SK-N-SH (cell line): ENCODE results near the gene TRIM10. TPM values are rescaled to one million over a fixed set of nuclear protein-coding genes. Genes with fewer than 3 reads are reported as not detected.
"Not testable (repeated sequence)": the region's sequence is repeated elsewhere in the genome, so short reads cannot be mapped to it uniquely, and the experiment has no call there.

ENCODE experiments used
- CTCF ChIA-PET: fragments of 300-600, 350-600 bp; formaldehyde crosslinking; extraction: SDS; loops from one replicate; lab custom pipeline; 2021; lab: Yijun Ruan, JAX
- POLR2A ChIA-PET: fragments of 350-600 bp; sonication (Branson Sonifier 250); formaldehyde crosslinking; extraction: SDS; loops from one replicate; lab custom pipeline; 2020; ENCODE audit warnings: antibody characterized with exemption, inconsistent platforms; lab: Yijun Ruan, JAX
- DNase-seq: peaks from one replicate; pipeline ENCODE4 v3.0.0; 2012
- H2AFZ ChIP-seq: fragments of 200-600 bp; sonication (generic); 2 replicates; pipeline ENCODE4 v1.8.1; 2016; ENCODE audit warnings: antibody characterized with exemption, mild to moderate bottlenecking, low read depth
- H3F3A ChIP-seq: fragments of 200-600 bp; sonication (generic); replicated peaks from 2 replicates; pipeline ENCODE3; 2016; ENCODE audit warnings: antibody characterized with exemption, mild to moderate bottlenecking; ENCODE audit not compliant: insufficient read depth
- H3K27ac ChIP-seq, 2 experiments: fragments of 200-500 bp in 1 of 2; fragments of 200-600 bp in 1 of 2; sonication (Bioruptor generic) in 1 of 2; sonication (generic), shearing (Covaris generic) in 1 of 2; 2 replicates each; pipeline versions ENCODE4 v1.5.1 to v1.6.1; 2014 to 2016; ENCODE audit warnings: low read depth in 2 of 2, inconsistent platforms in 1 of 2, low read length in 1 of 2, mild to moderate bottlenecking in 1 of 2, mixed read lengths in 1 of 2
- H3K27me3 ChIP-seq: fragments of 200-600 bp; sonication (generic), shearing (Covaris generic); 2 replicates; pipeline ENCODE4 v1.6.1; 2016; ENCODE audit warnings: mixed run types; ENCODE audit not compliant: insufficient read depth
- H3K36me3 ChIP-seq, 2 experiments: fragments of 200-500 bp in 1 of 2; fragments of 200-600 bp in 1 of 2; sonication (Bioruptor generic) in 1 of 2; sonication (generic) in 1 of 2; replicated peaks in 1 of 2; 2 replicates each; pipeline versions ENCODE3 to v1.5.1; 2014 to 2016; ENCODE audit warnings: low read length in 1 of 2, mild to moderate bottlenecking in 1 of 2; ENCODE audit not compliant: insufficient read depth in 2 of 2, control insufficient read depth in 1 of 2
- H3K4me1 ChIP-seq, 2 experiments: fragments of 200-500 bp in 1 of 2; fragments of 200-600 bp in 1 of 2; sonication (Bioruptor generic) in 1 of 2; sonication (generic), shearing (Covaris generic) in 1 of 2; 2 replicates each; pipeline versions ENCODE4 v1.5.1 to v1.6.1; 2014 to 2016; ENCODE audit warnings: low read depth in 1 of 2, low read length in 1 of 2, mixed run types in 1 of 2; ENCODE audit not compliant: insufficient read depth in 2 of 2, control insufficient read depth in 1 of 2
- H3K4me2 ChIP-seq: fragments of 200-600 bp; sonication (generic), shearing (Covaris generic); 2 replicates; pipeline ENCODE4 v1.6.1; 2017; ENCODE audit warnings: mixed run types
- H3K4me3 ChIP-seq, 2 experiments: fragments of 200-500 bp in 1 of 2; fragments of 200-600 bp in 1 of 2; sonication (Bioruptor generic) in 1 of 2; sonication (generic), shearing (Covaris generic) in 1 of 2; 2 replicates each; pipeline versions ENCODE4 v1.5.1 to v1.8.1; 2014 to 2016; ENCODE audit warnings: low read depth in 2 of 2, inconsistent platforms in 1 of 2, low read length in 1 of 2, mild to moderate bottlenecking in 1 of 2, mixed read lengths in 1 of 2, moderate library complexity in 1 of 2
- H3K79me2 ChIP-seq: fragments of 200-600 bp; sonication (generic); 2 replicates; pipeline ENCODE4 v1.8.1; 2017; ENCODE audit warnings: mild to moderate bottlenecking; ENCODE audit not compliant: insufficient read depth
- H3K9ac ChIP-seq: fragments of 200-600 bp; sonication (generic); 2 replicates; pipeline ENCODE4 v1.6.1; 2017; ENCODE audit warnings: mixed run types
- H3K9me2 ChIP-seq: fragments of 200-600 bp; sonication (generic); 2 replicates; pipeline ENCODE4 v1.6.1; 2017; ENCODE audit warnings: mixed run types
- H3K9me3 ChIP-seq: fragments of 200-600 bp; sonication (generic); 2 replicates; pipeline ENCODE4 v1.6.1; 2017; ENCODE audit warnings: mixed run types, mild to moderate bottlenecking, moderate library complexity
- H4K20me1 ChIP-seq: fragments of 200-600 bp; sonication (generic); 2 replicates; pipeline ENCODE4 v1.6.1; 2017; ENCODE audit warnings: mild to moderate bottlenecking, mixed run types; ENCODE audit not compliant: insufficient read depth
- FOSL2 ChIP-seq: IDR thresholded peaks from 2 replicates; pipeline ENCODE4 v1.4.0; 2012; ENCODE audit warnings: low read depth, mild to moderate bottlenecking, moderate library complexity, borderline replicate concordance
- RCOR1 ChIP-seq: fragments of 150-350 bp; IDR thresholded peaks from 2 replicates; pipeline ENCODE4 v1.6.1; 2017; ENCODE audit warnings: antibody characterized with exemption, low read length
- SMC3 ChIP-seq: IDR thresholded peaks from 2 replicates; pipeline ENCODE4 v1.6.1; 2012; ENCODE audit warnings: low read depth, low read length, improper control_type of control experiment
- WGBS: methylation state at CpG from one replicate; pipeline ENCODE4 v1.1.6; 2017; ENCODE audit warnings: low lambda C conversion rate; 5-methylcytosine and 5-hydroxymethylcytosine counted together
- polyA plus RNA-seq, 3 experiments: library from polyadenylated mRNA; depleted of rRNA; stranded (reverse); fragments of >200 nt; gene quantifications; 2 replicates each; pipeline ENCODE4 v1.2.3, GENCODE V29; 2012
- TF ChIP-seq, protein P1 (sequence below): IDR thresholded peaks from 2 replicates; pipeline ENCODE4 v1.6.1; 2012; ENCODE audit warnings: mild to moderate bottlenecking, low read depth, low read length, moderate library complexity
- TF ChIP-seq, protein P2 (sequence below): fragments of 200-600 bp; sonication (generic); IDR thresholded peaks from 2 replicates; pipeline ENCODE4 v1.6.1; 2017; ENCODE audit warnings: antibody characterized with exemption, mild to moderate bottlenecking, moderate library complexity

The TRIM10 gene
- polyA plus RNA-seq, 1 of the 3 experiments (the other 2 are of a cell fraction) = not detected

DNA sequence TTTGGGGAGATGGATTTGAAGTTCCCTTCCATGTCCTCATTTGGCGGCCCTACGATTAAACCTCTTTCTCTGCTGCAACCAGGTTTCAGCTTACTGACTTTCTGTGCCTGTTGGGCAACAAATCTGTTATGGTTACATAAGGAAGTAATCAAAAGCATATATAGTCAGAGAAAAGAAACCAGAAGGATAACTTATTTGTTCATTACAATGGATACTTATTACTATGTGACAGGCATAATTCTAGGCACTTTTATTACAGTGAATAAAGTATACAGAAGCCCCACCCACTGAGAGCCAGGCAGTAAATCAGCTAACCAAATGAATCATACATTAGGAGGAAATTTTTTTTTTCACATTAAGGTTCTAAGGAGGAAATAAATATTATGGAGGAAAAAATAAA is 38.5 kb downstream of the TRIM10 start:
- ChIA-PET CTCF (interaction anchor here (1.6 to 8.0 kb wide), 2 partner anchors 9 to 18 kb away, joined by 7 to 65 read pairs; no protein-coding TSS in a partner anchor), POLR2A (no interaction called here)
- Histone ChIP-seq H3K9me2 (no peaks in the 10 kb centered on the region), H3K4me1 (no peaks in the 10 kb centered on the region), H3K4me3 (no peak overlapping the region), H3K9ac (no peak overlapping the region), H3K36me3 (no peaks in the 10 kb centered on the region), H3K4me2 (no peak overlapping the region), H3K79me2 (no peaks in the 10 kb centered on the region), H3K27me3 (peaks cover 47% of the 10 kb centered on the region), H4K20me1 (no peaks in the 10 kb centered on the region), H3K9me3 (no peaks in the 10 kb centered on the region), H3F3A (no peaks in the 10 kb centered on the region), H3K27ac (no peak overlapping the region), H2AFZ (no peak overlapping the region)
- DNase-seq = no peak
- WGBS = 5% methylated on average over 2 of the region's 2 CpGs
- TF ChIP-seq RCOR1 = no peak

DNA sequence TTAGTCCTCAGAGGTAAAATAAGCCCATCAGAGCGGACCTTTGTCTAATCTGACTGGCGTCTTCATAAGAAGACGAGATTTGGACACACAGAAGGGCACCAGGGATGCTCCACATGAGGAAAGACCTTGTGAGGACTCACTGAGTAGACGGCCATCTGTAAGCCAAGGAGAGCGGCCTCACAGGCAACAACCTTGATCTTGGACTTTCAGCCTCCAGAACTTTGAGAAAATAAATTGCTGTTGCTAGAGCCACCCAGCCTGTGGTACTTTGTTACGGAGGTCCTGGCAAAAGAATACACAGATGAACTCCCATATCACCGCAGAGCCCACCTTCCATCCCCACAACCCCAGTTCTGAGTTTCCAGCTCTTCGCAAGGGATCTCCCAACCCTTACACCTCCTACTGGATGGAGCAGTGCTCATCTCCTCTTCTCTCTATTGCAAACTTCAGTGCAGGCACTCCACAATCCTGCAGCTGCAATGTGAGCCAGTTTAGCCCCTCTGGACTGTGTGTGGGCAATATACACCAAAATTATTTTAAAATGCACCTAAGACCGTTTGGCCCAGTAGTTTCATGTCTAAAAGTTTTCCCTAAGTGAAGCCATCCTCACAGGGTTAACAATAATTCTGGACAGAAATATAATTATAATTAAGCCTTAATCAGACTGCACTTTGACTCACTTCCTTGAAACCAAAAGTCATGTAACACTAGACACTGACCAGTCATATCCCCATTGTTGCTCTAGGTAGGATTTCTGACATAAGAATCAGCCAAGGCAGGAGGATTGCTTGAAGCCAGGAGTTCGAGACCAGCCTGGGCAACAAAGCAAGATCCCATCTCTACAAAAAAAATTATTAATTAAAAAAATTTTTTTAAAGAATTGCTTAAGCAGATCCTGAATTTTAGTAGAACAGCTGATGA is 39.3 kb downstream of the TRIM10 start:
- 25% methylated on average over 10 of the region's 10 CpGs for WGBS

DNA sequence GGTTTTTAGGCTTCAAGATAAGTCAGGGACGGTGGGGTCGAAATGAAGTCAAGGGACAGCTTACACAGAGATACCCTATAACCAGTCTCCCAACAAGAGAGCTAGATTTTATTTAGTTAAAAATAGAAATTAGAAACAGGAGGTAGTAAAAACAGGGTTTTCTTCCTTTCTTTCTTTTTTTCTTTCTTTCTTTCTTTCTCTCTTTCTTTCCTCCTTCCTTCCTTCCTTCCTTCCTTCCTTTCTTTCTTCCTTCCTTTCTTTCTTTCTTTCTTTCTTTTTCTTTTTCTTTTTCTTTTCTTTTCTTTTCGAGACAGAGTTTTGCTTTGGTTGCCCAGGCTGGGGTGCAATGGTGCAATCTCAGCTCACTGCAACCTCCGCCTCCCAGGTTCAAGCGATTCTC is 42.3 kb downstream of the TRIM10 start:
- H3K9ac ChIP-seq, H3K79me2 ChIP-seq, H3K4me3 ChIP-seq, DNase-seq, H3K27ac ChIP-seq, H3K36me3 ChIP-seq, H3K9me3 ChIP-seq, POLR2A ChIA-PET, H2AFZ ChIP-seq, H3K9me2 ChIP-seq, H3K4me2 ChIP-seq, H3K4me1 ChIP-seq, H3F3A ChIP-seq, H4K20me1 ChIP-seq: not testable (repeated sequence)
- CTCF ChIA-PET = interaction anchor here (1.0 to 8.0 kb wide), 3 partner anchors 13 to 248 kb away, joined by 3 to 65 read pairs (median 4); no protein-coding TSS in a partner anchor
- peaks cover 22% of the 10 kb centered on the region; the same call in 1 of the 2 replicates for H3K27me3 ChIP-seq
- 47% methylated on average over 5 of the region's 5 CpGs for WGBS

More for the DNA sequence above, 39.3 kb downstream of the TRIM10 start:
- Histone ChIP-seq H2AFZ (no peak overlapping the region), H3K9me2 (no peaks in the 10 kb centered on the region), H3K27ac (no peak overlapping the region), H3K36me3 (no peaks in the 10 kb centered on the region), H3F3A (no peaks in the 10 kb centered on the region), H3K9me3 (no peaks in the 10 kb centered on the region), H3K27me3 (peaks cover 39% of the 10 kb centered on the region), H3K9ac (no peak overlapping the region), H3K79me2 (no peaks in the 10 kb centered on the region), H4K20me1 (no peaks in the 10 kb centered on the region), H3K4me2 (no peak overlapping the region), H3K4me1 (no peaks in the 10 kb centered on the region), H3K4me3 (no peak overlapping the region)
- CTCF ChIA-PET = interaction anchor here (1.6 to 8.0 kb wide), 2 partner anchors 10 to 18 kb away, joined by 7 to 65 read pairs; no protein-coding TSS in a partner anchor
- POLR2A ChIA-PET = no interaction called here
- no peak for DNase-seq
- TF ChIP-seq SMC3 (no peak), FOSL2 (no peak)
- TF ChIP-seq, protein P1, sequence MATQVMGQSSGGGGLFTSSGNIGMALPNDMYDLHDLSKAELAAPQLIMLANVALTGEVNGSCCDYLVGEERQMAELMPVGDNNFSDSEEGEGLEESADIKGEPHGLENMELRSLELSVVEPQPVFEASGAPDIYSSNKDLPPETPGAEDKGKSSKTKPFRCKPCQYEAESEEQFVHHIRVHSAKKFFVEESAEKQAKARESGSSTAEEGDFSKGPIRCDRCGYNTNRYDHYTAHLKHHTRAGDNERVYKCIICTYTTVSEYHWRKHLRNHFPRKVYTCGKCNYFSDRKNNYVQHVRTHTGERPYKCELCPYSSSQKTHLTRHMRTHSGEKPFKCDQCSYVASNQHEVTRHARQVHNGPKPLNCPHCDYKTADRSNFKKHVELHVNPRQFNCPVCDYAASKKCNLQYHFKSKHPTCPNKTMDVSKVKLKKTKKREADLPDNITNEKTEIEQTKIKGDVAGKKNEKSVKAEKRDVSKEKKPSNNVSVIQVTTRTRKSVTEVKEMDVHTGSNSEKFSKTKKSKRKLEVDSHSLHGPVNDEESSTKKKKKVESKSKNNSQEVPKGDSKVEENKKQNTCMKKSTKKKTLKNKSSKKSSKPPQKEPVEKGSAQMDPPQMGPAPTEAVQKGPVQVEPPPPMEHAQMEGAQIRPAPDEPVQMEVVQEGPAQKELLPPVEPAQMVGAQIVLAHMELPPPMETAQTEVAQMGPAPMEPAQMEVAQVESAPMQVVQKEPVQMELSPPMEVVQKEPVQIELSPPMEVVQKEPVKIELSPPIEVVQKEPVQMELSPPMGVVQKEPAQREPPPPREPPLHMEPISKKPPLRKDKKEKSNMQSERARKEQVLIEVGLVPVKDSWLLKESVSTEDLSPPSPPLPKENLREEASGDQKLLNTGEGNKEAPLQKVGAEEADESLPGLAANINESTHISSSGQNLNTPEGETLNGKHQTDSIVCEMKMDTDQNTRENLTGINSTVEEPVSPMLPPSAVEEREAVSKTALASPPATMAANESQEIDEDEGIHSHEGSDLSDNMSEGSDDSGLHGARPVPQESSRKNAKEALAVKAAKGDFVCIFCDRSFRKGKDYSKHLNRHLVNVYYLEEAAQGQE = no peak
- TF ChIP-seq, protein P2, sequence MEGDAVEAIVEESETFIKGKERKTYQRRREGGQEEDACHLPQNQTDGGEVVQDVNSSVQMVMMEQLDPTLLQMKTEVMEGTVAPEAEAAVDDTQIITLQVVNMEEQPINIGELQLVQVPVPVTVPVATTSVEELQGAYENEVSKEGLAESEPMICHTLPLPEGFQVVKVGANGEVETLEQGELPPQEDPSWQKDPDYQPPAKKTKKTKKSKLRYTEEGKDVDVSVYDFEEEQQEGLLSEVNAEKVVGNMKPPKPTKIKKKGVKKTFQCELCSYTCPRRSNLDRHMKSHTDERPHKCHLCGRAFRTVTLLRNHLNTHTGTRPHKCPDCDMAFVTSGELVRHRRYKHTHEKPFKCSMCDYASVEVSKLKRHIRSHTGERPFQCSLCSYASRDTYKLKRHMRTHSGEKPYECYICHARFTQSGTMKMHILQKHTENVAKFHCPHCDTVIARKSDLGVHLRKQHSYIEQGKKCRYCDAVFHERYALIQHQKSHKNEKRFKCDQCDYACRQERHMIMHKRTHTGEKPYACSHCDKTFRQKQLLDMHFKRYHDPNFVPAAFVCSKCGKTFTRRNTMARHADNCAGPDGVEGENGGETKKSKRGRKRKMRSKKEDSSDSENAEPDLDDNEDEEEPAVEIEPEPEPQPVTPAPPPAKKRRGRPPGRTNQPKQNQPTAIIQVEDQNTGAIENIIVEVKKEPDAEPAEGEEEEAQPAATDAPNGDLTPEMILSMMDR = no peak
